ENCODE results near the gene PILRB.
"Not testable (repeated sequence)": the region's sequence is repeated elsewhere in the genome, so short reads cannot be mapped to it uniquely, and the experiment has no call there.

Gene PILRB

GRCh38 chr7:100356416-100357068, 1.4 kb upstream of the PILRB start:
- DNase-seq, result no peak

GRCh38 chr7:100357131-100357561, 771 bp upstream of the PILRB start:
- DNase-seq, result no peak

GRCh38 chr7:100358857-100359212, 918 bp downstream of the PILRB start:
- DNase-seq, result no peak

- DNase-seq, result no peak
Measured at GRCh38 chr7:100360135-100360854, 2.4 kb downstream of the PILRB start.

- DNase-seq, result no peak
Measured at GRCh38 chr7:100363098-100363497, 5.2 kb downstream of the PILRB start.

- not testable (repeated sequence) for DNase-seq
Measured at GRCh38 chr7:100363797-100364196, 5.9 kb downstream of the PILRB start.

GRCh38 chr7:100364480-100364879, 6.6 kb downstream of the PILRB start:
- no peak for DNase-seq

GRCh38 chr7:100365998-100366367, 8.1 kb downstream of the PILRB start:
- not testable (repeated sequence) for DNase-seq

- DNase-seq, result no peak
Measured at GRCh38 chr7:100366411-100367250, 8.7 kb downstream of the PILRB start.

- no peak for DNase-seq
Measured at GRCh38 chr7:100367251-100367620, 9.3 kb downstream of the PILRB start.

GRCh38 chr7:100367676-100368613, 10.0 kb downstream of the PILRB start:
- no peak for DNase-seq

- no peak for DNase-seq
Measured at GRCh38 chr7:100369105-100369504, 11.2 kb downstream of the PILRB start.

- DNase-seq, result no peak
Measured at GRCh38 chr7:100370303-100370702, 12.4 kb downstream of the PILRB start.

GRCh38 chr7:100370746-100371145, 12.8 kb downstream of the PILRB start:
- DNase-seq, result no peak

GRCh38 chr7:100371561-100372171, 13.7 kb downstream of the PILRB start:
- no peak for DNase-seq

GRCh38 chr7:100372256-100372655, 14.3 kb downstream of the PILRB start:
- peak in 1 of 5 donors; percentile 28 for DNase-seq

- DNase-seq, result no peak
Measured at GRCh38 chr7:100372694-100373093, 14.8 kb downstream of the PILRB start.

GRCh38 chr7:100373261-100373831, 15.4 kb downstream of the PILRB start, which contains the start of gene PILRA:
TSS of gene PILRA (plus strand) at chr7:100373487. CDS start at chr7:100373657, 170 bp downstream.
- DNase-seq, result no peak

- DNase-seq, result not testable (repeated sequence)
Measured at GRCh38 chr7:100373870-100374598, 16.1 kb downstream of the PILRB start.

- no peak for DNase-seq
Measured at GRCh38 chr7:100374601-100375000, 16.7 kb downstream of the PILRB start.

GRCh38 chr7:100376066-100376465, 18.1 kb downstream of the PILRB start:
- DNase-seq, result no peak

All from T-helper 1 cell (primary cell).